H9 (cell line): ENCODE measurements around the gene CDH24. TPM values are rescaled to one million over a fixed set of nuclear protein-coding genes. Genes with fewer than 3 reads are reported as not detected.

Experiments
- DNase-seq: peaks from one replicate; pipeline ENCODE4 v3.0.0-alpha.2; 2017
- H2AFZ ChIP-seq: one replicate; pipeline ENCODE4 v1.6.1; 2013; ENCODE audit warnings: mild to moderate bottlenecking, low read length, control low read depth, moderate library complexity
- H2AK5ac ChIP-seq: 2 replicates; pipeline ENCODE4 v1.6.1; 2013; ENCODE audit warnings: low read length, control low read depth, mixed read lengths; ENCODE audit not compliant: insufficient read length
- H2BK120ac ChIP-seq: one replicate; pipeline ENCODE4 v1.6.1; 2013; ENCODE audit warnings: low read depth, mild to moderate bottlenecking, low read length, control low read depth, inconsistent platforms; ENCODE audit not compliant: poor library complexity, severe bottlenecking
- H2BK12ac ChIP-seq: 2 replicates; pipeline ENCODE4 v1.6.1; 2013; ENCODE audit warnings: low read length, control low read depth, mixed read lengths, low read depth; ENCODE audit not compliant: insufficient read length
- H2BK15ac ChIP-seq: 2 replicates; pipeline ENCODE4 v1.6.1; 2013; ENCODE audit warnings: low read depth, low read length, control low read depth
- H2BK20ac ChIP-seq: one replicate; pipeline ENCODE4 v1.6.1; 2013; ENCODE audit warnings: low read depth, mild to moderate bottlenecking, low read length, control low read depth, inconsistent platforms; ENCODE audit not compliant: poor library complexity, severe bottlenecking
- H2BK5ac ChIP-seq: 2 replicates; pipeline ENCODE4 v1.6.1; 2013; ENCODE audit warnings: low read length, control low read depth, mixed read lengths; ENCODE audit not compliant: insufficient read length
- H3K14ac ChIP-seq: 2 replicates; pipeline ENCODE4 v1.6.1; 2013; ENCODE audit warnings: low read length, control low read depth; ENCODE audit not compliant: insufficient read depth
- H3K18ac ChIP-seq: 2 replicates; pipeline ENCODE4 v1.6.1; 2013; ENCODE audit warnings: low read depth, mild to moderate bottlenecking, mixed read lengths, low read length, control low read depth; ENCODE audit not compliant: insufficient read length
- H3K23ac ChIP-seq: 2 replicates; pipeline ENCODE4 v1.6.1; 2013; ENCODE audit warnings: low read length, control low read depth, mixed read lengths, low read depth; ENCODE audit not compliant: insufficient read length
- H3K23me2 ChIP-seq: 2 replicates; pipeline ENCODE4 v1.6.1; 2013; ENCODE audit warnings: low read depth, mild to moderate bottlenecking, mixed read lengths, low read length, control low read depth; ENCODE audit not compliant: insufficient read length, poor library complexity, severe bottlenecking
- H3K27ac ChIP-seq: 2 replicates; pipeline ENCODE4 v1.5.1; 2013; ENCODE audit warnings: low read length, control low read depth, mixed read lengths, low read depth; ENCODE audit not compliant: insufficient read length
- H3K27me3 ChIP-seq: 2 replicates; pipeline ENCODE4 v1.6.1; 2013; ENCODE audit warnings: low read length, control low read depth, inconsistent platforms; ENCODE audit not compliant: insufficient read depth
- H3K4ac ChIP-seq: 2 replicates; pipeline ENCODE4 v1.6.1; 2013; ENCODE audit warnings: low read depth, mild to moderate bottlenecking, control low read depth, inconsistent platforms, low read length, moderate library complexity
- H3K4me1 ChIP-seq: 2 replicates; pipeline ENCODE4 v1.6.1; 2013; ENCODE audit warnings: low read length, control low read depth, inconsistent platforms; ENCODE audit not compliant: insufficient read depth
- H3K4me2 ChIP-seq: 2 replicates; pipeline ENCODE4 v1.6.1; 2013; ENCODE audit warnings: low read length, control low read depth, mixed read lengths; ENCODE audit not compliant: insufficient read length, insufficient read depth
- H3K56ac ChIP-seq: 2 replicates; pipeline ENCODE4 v1.6.1; 2013; ENCODE audit warnings: low read depth, mild to moderate bottlenecking, mixed read lengths, low read length, control low read depth; ENCODE audit not compliant: insufficient read length
- H3K79me1 ChIP-seq: 2 replicates; pipeline ENCODE4 v1.6.1; 2013; ENCODE audit warnings: low read depth, mild to moderate bottlenecking, moderate library complexity, low read length, control low read depth, inconsistent platforms; ENCODE audit not compliant: insufficient read depth, poor library complexity, severe bottlenecking
- H3K79me2 ChIP-seq: 2 replicates; pipeline ENCODE4 v1.6.1; 2013; ENCODE audit warnings: low read length, control low read depth, inconsistent platforms; ENCODE audit not compliant: insufficient read depth
- H3K9ac ChIP-seq: 2 replicates; pipeline ENCODE4 v1.6.1; 2013; ENCODE audit warnings: low read length, control low read depth, mixed read lengths; ENCODE audit not compliant: insufficient read length; ENCODE audit errors: extremely low read depth
- H3K9me3 ChIP-seq: one replicate; pipeline ENCODE4 v1.6.1; 2013; ENCODE audit warnings: low read depth, low read length, inconsistent platforms; ENCODE audit not compliant: control insufficient read depth
- H3T11ph ChIP-seq: one replicate; pipeline ENCODE4 v1.6.1; 2013; ENCODE audit warnings: mild to moderate bottlenecking, low read length, control low read depth, inconsistent platforms
- H4K20me1 ChIP-seq: one replicate; pipeline ENCODE4 v1.6.1; 2013; ENCODE audit not compliant: control insufficient read depth, insufficient read length, insufficient read depth
- H4K5ac ChIP-seq: 2 replicates; pipeline ENCODE4 v1.6.1; 2013; ENCODE audit warnings: low read depth, mild to moderate bottlenecking, mixed read lengths, low read length, control low read depth; ENCODE audit not compliant: insufficient read length
- H4K8ac ChIP-seq: replicated peaks from 2 replicates; pipeline ENCODE4 v1.6.1; 2013; ENCODE audit warnings: low read length, control low read depth, mixed read lengths, low read depth; ENCODE audit not compliant: insufficient read length
- H4K91ac ChIP-seq: 2 replicates; pipeline ENCODE4 v1.6.1; 2013; ENCODE audit warnings: low read depth, mild to moderate bottlenecking, moderate library complexity, mixed read lengths, low read length, control low read depth; ENCODE audit not compliant: insufficient read length
- H3K27ac Mint-ChIP-seq, 3 experiments: 2 replicates in 2 of 3; 3 replicates in 1 of 3; pipeline ENCODE4 v1.8.0; 2020 to 2021; ENCODE audit warnings: mixed read lengths in 3 of 3, mild to moderate bottlenecking in 1 of 3, moderate library complexity in 1 of 3
- H3K27me3 Mint-ChIP-seq: 2 replicates; pipeline ENCODE4 v1.8.0; 2021; ENCODE audit warnings: low read depth, mild to moderate bottlenecking, moderate library complexity, mixed read lengths
- H3K36me3 Mint-ChIP-seq, 3 experiments: 2 replicates in 2 of 3; 3 replicates in 1 of 3; pipeline ENCODE4 v1.8.0; 2020 to 2021; ENCODE audit warnings: low read depth in 3 of 3, mixed read lengths in 3 of 3; ENCODE audit not compliant: insufficient read depth in 1 of 3
- H3K4me1 Mint-ChIP-seq, 2 experiments: 2 replicates each; pipeline ENCODE4 v1.8.0; 2020; ENCODE audit warnings: mixed read lengths in 2 of 2
- H3K4me3 Mint-ChIP-seq, 2 experiments: 2 replicates in 1 of 2; 3 replicates in 1 of 2; pipeline ENCODE4 v1.8.0; 2020 to 2021; ENCODE audit warnings: mild to moderate bottlenecking in 2 of 2, mixed read lengths in 2 of 2, moderate library complexity in 1 of 2
- H3K9me3 Mint-ChIP-seq, 2 experiments: 2 replicates in 1 of 2; 3 replicates in 1 of 2; pipeline ENCODE4 v1.8.0; 2020; ENCODE audit warnings: mild to moderate bottlenecking in 2 of 2, mixed read lengths in 2 of 2, moderate library complexity in 1 of 2
- CTCF ChIP-seq: fragments of 200-600 bp; sonication (generic); conservative IDR thresholded peaks from 3 replicates; pipeline ENCODE4 v1.8.0; 2021; ENCODE audit warnings: antibody characterized with exemption, mild to moderate bottlenecking
- WGBS: extraction: QIAGEN DNeasy Blood & Tissue Kit; methylation state at CpG from one replicate; pipeline ENCODE4 v1.1.7; 2013; ENCODE audit warnings: missing lambda C conversion rate, low lambda C conversion rate, mixed read lengths; ENCODE audit not compliant: insufficient read length; ENCODE audit errors: extremely low coverage; 5-methylcytosine and 5-hydroxymethylcytosine counted together
- total RNA-seq: library from RNA; stranded (reverse); gene quantifications from 2 replicates; pipeline ENCODE4 v1.2.1, GENCODE V29; 2021

CDH24 gene
- total RNA-seq, 1 experiment from 2014 or later: 16.7 TPM

GRCh38 chr14:23017091-23017490, 40.2 kb downstream of the CDH24 start:
- Histone ChIP-seq H2BK20ac (no peak overlapping the region), H3K9me3 (no peaks in the 10 kb centered on the region), H3K27ac (no peak overlapping the region), H4K91ac (no peak overlapping the region), H3K4me1 (no peaks in the 10 kb centered on the region), H2BK5ac (no peak overlapping the region), H4K20me1 (no peaks in the 10 kb centered on the region), H3K4ac (no peak overlapping the region), H3K27me3 (no peaks in the 10 kb centered on the region), H2AK5ac (no peak overlapping the region), H3K18ac (no peak overlapping the region), H3K23me2 (no peaks in the 10 kb centered on the region), H2BK15ac (no peak overlapping the region), H3K14ac (no peak overlapping the region), H3K79me2 (no peaks in the 10 kb centered on the region), H3K56ac (no peak overlapping the region), H2AFZ (no peak overlapping the region), H4K8ac (no peak overlapping the region), H3K4me2 (no peak overlapping the region), H3T11ph (no peak overlapping the region), H4K5ac (no peak overlapping the region), H3K23ac (no peak overlapping the region), H2BK12ac (no peak overlapping the region), H3K9ac (no peak overlapping the region), H3K79me1 (no peaks in the 10 kb centered on the region), H2BK120ac (no peak overlapping the region)
- WGBS: no CpG with 5 or more reads among the region's 5 CpGs
- Mint-ChIP-seq H3K9me3 (no peaks in the 10 kb centered on the region), H3K27me3 (no peaks in the 10 kb centered on the region), H3K27ac (no peak overlapping the region), H3K4me1 (peaks cover 15 to 16% of the 10 kb centered on the region in 2 experiments), H3K4me3 (no peak overlapping the region), H3K36me3 (no peaks in the 10 kb centered on the region)
- DNase-seq: no peak
- no peak for TF ChIP-seq CTCF
